ENCODE measurements around the gene HNRNPLL. TPM values are rescaled to one million over a fixed set of nuclear protein-coding genes. Genes with fewer than 3 reads are reported as not detected.

HNRNPLL gene
- total RNA-seq, 3 donors from 2014 or later (not counting 1 experiment from before 2014, with no cell fraction given): 7.3 to 18.4 (median 8.8) TPM

DNA sequence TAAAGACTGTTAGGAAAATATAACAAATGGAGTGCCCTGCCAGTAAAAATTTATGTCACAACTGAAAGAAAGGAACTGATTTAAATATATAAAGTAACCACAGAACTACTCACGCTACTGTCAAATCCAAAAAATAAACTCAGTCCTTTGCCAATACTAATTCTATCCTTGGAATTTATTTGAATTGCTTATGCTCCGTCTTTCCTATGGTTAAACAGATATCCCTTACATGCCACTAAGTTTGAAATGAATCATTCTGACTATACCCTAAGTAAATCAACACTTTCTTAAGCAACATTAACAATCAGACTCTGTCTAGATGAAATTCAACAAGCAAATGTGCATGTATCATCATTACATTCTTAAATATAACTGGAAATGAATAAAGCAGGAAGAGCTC, 9.8 kb downstream of the HNRNPLL start:
- Histone ChIP-seq H3K4me1 (ENCODE audit: control insufficient read depth, insufficient read depth, low read length) (peaks cover 7% of the 10 kb centered on the region), H3K36me3 (ENCODE audit: control insufficient read depth, insufficient read depth, low read length) (no peaks in the 10 kb centered on the region), H3K27me3 (ENCODE audit: control insufficient read depth, insufficient read depth, low read length) (no peaks in the 10 kb centered on the region), H3K9me3 (ENCODE audit: control insufficient read depth, insufficient read depth, low read length) (no peaks in the 10 kb centered on the region), H3K27ac (ENCODE audit: low read length) (no peak overlapping the region), H3K4me3 (ENCODE audit: low read length) (no peak overlapping the region)
- 68% methylated on average over 2 of the region's 2 CpGs for WGBS (ENCODE audit: insufficient coverage)
- TF ChIP-seq, protein P1, sequence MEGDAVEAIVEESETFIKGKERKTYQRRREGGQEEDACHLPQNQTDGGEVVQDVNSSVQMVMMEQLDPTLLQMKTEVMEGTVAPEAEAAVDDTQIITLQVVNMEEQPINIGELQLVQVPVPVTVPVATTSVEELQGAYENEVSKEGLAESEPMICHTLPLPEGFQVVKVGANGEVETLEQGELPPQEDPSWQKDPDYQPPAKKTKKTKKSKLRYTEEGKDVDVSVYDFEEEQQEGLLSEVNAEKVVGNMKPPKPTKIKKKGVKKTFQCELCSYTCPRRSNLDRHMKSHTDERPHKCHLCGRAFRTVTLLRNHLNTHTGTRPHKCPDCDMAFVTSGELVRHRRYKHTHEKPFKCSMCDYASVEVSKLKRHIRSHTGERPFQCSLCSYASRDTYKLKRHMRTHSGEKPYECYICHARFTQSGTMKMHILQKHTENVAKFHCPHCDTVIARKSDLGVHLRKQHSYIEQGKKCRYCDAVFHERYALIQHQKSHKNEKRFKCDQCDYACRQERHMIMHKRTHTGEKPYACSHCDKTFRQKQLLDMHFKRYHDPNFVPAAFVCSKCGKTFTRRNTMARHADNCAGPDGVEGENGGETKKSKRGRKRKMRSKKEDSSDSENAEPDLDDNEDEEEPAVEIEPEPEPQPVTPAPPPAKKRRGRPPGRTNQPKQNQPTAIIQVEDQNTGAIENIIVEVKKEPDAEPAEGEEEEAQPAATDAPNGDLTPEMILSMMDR (IDR thresholded peaks at IDR 0.05): no peak
- Mint-ChIP-seq H3K27me3 (ENCODE audit: low read depth in 2 of 2) (peaks cover 0 to under 1% of the 10 kb centered on the region in 2 donors), H3K36me3 (no peaks in the 10 kb centered on the region), H3K9me3 (no peaks in the 10 kb centered on the region), H3K27ac (no peak overlapping the region), H3K4me3 (no peak overlapping the region), H3K4me1 (no peaks in the 10 kb centered on the region)
- no peak for DNase-seq
- intact Hi-C loops (cut with micrococcal nuclease): no loop called here
- ATAC-seq: no peak

DNA sequence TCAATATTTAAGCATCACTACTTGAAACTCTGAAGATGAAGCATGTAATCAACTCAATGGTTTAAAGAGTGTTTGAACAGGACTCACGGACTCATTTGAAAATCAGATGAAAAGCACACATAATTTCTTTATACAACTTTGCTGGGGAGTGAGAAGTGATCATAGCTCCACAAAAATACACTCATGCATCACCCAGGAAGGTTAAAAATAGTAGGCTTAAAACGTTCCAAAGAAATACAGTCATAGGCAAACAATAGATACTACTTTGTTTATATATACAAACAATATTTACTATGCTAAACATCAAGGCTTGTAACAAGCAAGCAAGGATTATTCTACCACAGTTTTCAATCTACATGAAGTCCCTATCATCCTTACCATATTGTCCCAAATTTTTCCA, 11.6 kb downstream of the HNRNPLL start:
- H3K4me3 Mint-ChIP-seq: no peak overlapping the region
- H3K27ac Mint-ChIP-seq: no peak overlapping the region
- no peaks in the 10 kb centered on the region for H3K36me3 Mint-ChIP-seq
- ATAC-seq (no peak), DNase-seq (no peak)
- no CpG with 5 or more reads among the region's 2 CpGs for WGBS (ENCODE audit: insufficient coverage)
- H3K4me1 Mint-ChIP-seq: no peaks in the 10 kb centered on the region
- H3K27me3 Mint-ChIP-seq (ENCODE audit: low read depth in 2 of 2): no peaks in the 10 kb centered on the region
- TF ChIP-seq, protein P1 (IDR thresholded peaks at IDR 0.05): no peak
- no peaks in the 10 kb centered on the region for H3K9me3 ChIP-seq (ENCODE audit: control insufficient read depth, insufficient read depth, low read length)
- H3K27ac ChIP-seq (ENCODE audit: low read length): no peak overlapping the region
- no peak overlapping the region for H3K4me3 ChIP-seq (ENCODE audit: low read length)
- no peaks in the 10 kb centered on the region for H3K27me3 ChIP-seq (ENCODE audit: control insufficient read depth, insufficient read depth, low read length)
- H3K4me1 ChIP-seq (ENCODE audit: control insufficient read depth, insufficient read depth, low read length): peaks cover 7% of the 10 kb centered on the region
- intact Hi-C loops (cut with micrococcal nuclease): no loop called here
- peaks cover 3% of the 10 kb centered on the region for H3K36me3 ChIP-seq (ENCODE audit: control insufficient read depth, insufficient read depth, low read length)
- H3K9me3 Mint-ChIP-seq: no peaks in the 10 kb centered on the region

DNA sequence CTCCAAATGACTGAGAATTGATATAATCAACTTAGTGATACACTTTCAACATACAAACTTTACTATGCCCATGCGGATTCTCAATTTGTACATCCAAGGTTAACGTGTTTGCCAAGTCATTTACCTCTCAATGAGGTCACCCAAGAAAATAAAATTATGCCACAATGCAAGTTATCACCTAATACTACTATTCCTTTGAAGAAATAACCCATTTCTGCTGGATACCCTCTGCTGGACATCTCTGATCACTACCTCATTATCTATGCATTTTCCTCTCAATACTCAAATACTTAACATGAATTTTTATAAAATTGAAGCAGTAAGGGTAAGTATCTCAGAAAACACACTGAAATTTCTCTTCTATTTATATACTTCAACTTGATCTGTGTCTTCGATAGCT, 12.7 kb downstream of the HNRNPLL start:
- H3K4me3 ChIP-seq (ENCODE audit: low read length): no peak overlapping the region
- no peak overlapping the region for H3K27ac Mint-ChIP-seq
- H3K4me1 Mint-ChIP-seq: no peaks in the 10 kb centered on the region
- peaks cover 6% of the 10 kb centered on the region for H3K36me3 ChIP-seq (ENCODE audit: control insufficient read depth, insufficient read depth, low read length)
- H3K9me3 Mint-ChIP-seq: no peaks in the 10 kb centered on the region
- H3K27me3 ChIP-seq (ENCODE audit: control insufficient read depth, insufficient read depth, low read length): no peaks in the 10 kb centered on the region
- no peaks in the 10 kb centered on the region for H3K9me3 ChIP-seq (ENCODE audit: control insufficient read depth, insufficient read depth, low read length)
- ATAC-seq (no peak), DNase-seq (peak in 1 of 2 donors; percentile 37)
- intact Hi-C loops (cut with micrococcal nuclease): no loop called here
- no peaks in the 10 kb centered on the region for H3K36me3 Mint-ChIP-seq
- 98% methylated on average over 2 of the region's 3 CpGs for WGBS (ENCODE audit: insufficient coverage)
- no peaks in the 10 kb centered on the region for H3K27me3 Mint-ChIP-seq (ENCODE audit: low read depth in 2 of 2)
- TF ChIP-seq, protein P1 (IDR thresholded peaks at IDR 0.05): no peak
- H3K4me3 Mint-ChIP-seq: no peak overlapping the region
- peaks cover 6% of the 10 kb centered on the region for H3K4me1 ChIP-seq (ENCODE audit: control insufficient read depth, insufficient read depth, low read length)
- no peak overlapping the region for H3K27ac ChIP-seq (ENCODE audit: low read length)

DNA sequence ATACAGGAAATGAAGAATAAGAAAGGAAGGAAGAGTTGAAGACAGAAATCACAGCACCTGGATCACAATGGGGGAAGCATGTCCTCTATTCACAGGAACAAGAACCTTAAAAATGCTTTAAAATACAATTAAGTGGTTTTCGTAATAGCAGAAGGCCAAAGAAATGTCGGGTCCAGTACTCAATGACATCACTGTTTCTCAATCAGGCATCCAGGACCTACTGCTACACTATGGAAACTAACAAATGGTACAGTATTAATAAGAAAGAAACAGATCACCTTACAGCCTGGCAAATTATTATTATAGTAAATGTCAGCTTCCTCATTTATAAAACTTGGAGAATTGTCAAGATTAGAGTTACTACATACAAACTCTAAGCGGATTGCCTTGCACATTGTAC, 15.8 kb downstream of the HNRNPLL start:
- Mint-ChIP-seq H3K9me3 (no peaks in the 10 kb centered on the region), H3K27me3 (ENCODE audit: low read depth in 2 of 2) (no peaks in the 10 kb centered on the region), H3K4me1 (no peaks in the 10 kb centered on the region), H3K27ac (no peak overlapping the region), H3K36me3 (no peaks in the 10 kb centered on the region), H3K4me3 (no peak overlapping the region)
- H3K27me3 ChIP-seq (ENCODE audit: control insufficient read depth, insufficient read depth, low read length): no peaks in the 10 kb centered on the region
- H3K4me1 ChIP-seq (ENCODE audit: control insufficient read depth, insufficient read depth, low read length): no peaks in the 10 kb centered on the region
- ATAC-seq (no peak), DNase-seq (no peak)
- TF ChIP-seq, protein P1 (IDR thresholded peaks at IDR 0.05): no peak
- H3K27ac ChIP-seq (ENCODE audit: low read length): no peak overlapping the region
- no peak overlapping the region for H3K4me3 ChIP-seq (ENCODE audit: low read length)
- no peaks in the 10 kb centered on the region for H3K9me3 ChIP-seq (ENCODE audit: control insufficient read depth, insufficient read depth, low read length)
- WGBS (ENCODE audit: insufficient coverage): 100% methylated on average over 2 of the region's 3 CpGs
- H3K36me3 ChIP-seq (ENCODE audit: control insufficient read depth, insufficient read depth, low read length): peaks cover 8% of the 10 kb centered on the region
- intact Hi-C loops (cut with micrococcal nuclease): loop anchor here (10.0 kb wide), 1 partner anchor 228 kb away; no protein-coding TSS in a partner anchor
